ENCODE results near the gene GPBP1L1.

GPBP1L1 gene

DNA sequence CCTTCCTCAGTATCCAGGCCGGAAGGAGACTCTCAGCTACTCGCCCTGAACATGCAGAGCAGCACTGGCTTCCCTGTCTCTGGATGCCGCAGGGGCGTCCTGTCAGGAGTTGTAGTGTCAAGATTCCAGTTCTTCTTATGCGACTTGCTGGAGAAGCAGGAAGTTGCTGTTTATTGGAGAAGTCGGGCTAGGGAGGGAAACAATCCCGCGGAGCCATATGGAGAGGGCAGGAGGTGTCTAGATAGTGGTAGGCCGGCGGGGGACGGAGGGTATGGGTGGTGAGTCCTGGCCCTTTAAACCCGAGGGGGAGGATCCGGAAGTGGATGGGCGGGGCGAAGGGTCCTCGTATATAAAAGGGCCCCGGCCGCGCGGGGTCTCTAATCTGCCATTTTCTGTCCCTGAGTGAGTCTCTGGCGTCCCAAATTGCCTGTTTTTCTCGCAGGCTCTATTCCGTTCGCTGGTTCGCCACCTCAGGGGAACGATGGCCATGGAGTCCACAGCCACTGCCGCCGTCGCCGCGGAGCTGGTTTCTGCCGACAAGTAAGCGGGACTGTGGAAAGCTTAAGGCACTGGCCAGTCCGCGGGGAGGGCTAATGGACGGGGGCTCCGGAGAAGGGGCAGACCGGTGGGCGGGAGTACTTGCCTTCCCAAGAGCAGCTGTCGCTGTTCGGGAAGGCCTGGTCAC, 102.5 kb downstream of the GPBP1L1 start, which contains the start of gene NASP:
Gene NASP (plus strand): TSS at position 376 of the 685 bp plus-strand sequence. CDS start 106 bp downstream, at position 482.
- no peaks in the 10 kb centered on the region for H3K4me1 ChIP-seq (ENCODE audit: control insufficient read depth, insufficient read depth, low read length)
- no peaks in the 10 kb centered on the region for H3K9me3 ChIP-seq (ENCODE audit: control insufficient read depth, insufficient read depth, low read depth, low read length)
- H3K4me3 ChIP-seq (ENCODE audit: low read depth, low read length) = peak within 1 kb of the TSS; percentile 79
- H3K27ac ChIP-seq (ENCODE audit: extremely low read depth, low read depth, low read length) = peak within 1 kb of the TSS; percentile 90
- CTCF ChIA-PET = interaction anchor here (0.6 to 9.6 kb wide), 4 partner anchors 13 to 71 kb away, joined by 3 to 71 read pairs (median 4); no protein-coding TSS in a partner anchor
- POLR2A ChIA-PET = interaction anchor here (0.5 to 3.2 kb wide), 27 partner anchors 10 to 1231 kb away, joined by 3 to 56 read pairs (median 4); partner anchors contain the start of genes AKR1A1, CCDC163, GPBP1L1 and MMACHC
- H3K36me3 ChIP-seq (ENCODE audit: control insufficient read depth in 2 of 2, insufficient read depth in 1 of 2, low read length in 2 of 2) = peaks cover 0 to 19% of the 10 kb centered on the region in 2 experiments; a peak in 2 of 3 replicates
- TF ChIP-seq ZNF37A (tag by site-specific recombination; IDR thresholded peaks at IDR 0.05) = no peak
- TF ChIP-seq, protein P1, sequence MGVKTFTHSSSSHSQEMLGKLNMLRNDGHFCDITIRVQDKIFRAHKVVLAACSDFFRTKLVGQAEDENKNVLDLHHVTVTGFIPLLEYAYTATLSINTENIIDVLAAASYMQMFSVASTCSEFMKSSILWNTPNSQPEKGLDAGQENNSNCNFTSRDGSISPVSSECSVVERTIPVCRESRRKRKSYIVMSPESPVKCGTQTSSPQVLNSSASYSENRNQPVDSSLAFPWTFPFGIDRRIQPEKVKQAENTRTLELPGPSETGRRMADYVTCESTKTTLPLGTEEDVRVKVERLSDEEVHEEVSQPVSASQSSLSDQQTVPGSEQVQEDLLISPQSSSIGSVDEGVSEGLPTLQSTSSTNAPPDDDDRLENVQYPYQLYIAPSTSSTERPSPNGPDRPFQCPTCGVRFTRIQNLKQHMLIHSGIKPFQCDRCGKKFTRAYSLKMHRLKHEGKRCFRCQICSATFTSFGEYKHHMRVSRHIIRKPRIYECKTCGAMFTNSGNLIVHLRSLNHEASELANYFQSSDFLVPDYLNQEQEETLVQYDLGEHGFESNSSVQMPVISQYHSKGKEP (tag by site-specific recombination; IDR thresholded peaks at IDR 0.05) = no peak
- TF ChIP-seq ZNF521 (tag by site-specific recombination; IDR thresholded peaks at IDR 0.05) = no peak
- no peak for TF ChIP-seq ZNF555 (tag by site-specific recombination; conservative IDR thresholded peaks at IDR 0.05)
- TF ChIP-seq REPIN1 (tag by site-specific recombination; IDR thresholded peaks at IDR 0.05; ENCODE audit: low read depth) = 0 out of 2 replicates have a peak, but pooled peaks have one; percentile 24
- peak; percentile 80 for TF ChIP-seq SP2 (tag by site-specific recombination; IDR thresholded peaks at IDR 0.05)
- TF ChIP-seq AEBP2 (tag by site-specific recombination; IDR thresholded peaks at IDR 0.05; ENCODE audit: borderline replicate concordance) = no peak
- TF ChIP-seq, protein P2, sequence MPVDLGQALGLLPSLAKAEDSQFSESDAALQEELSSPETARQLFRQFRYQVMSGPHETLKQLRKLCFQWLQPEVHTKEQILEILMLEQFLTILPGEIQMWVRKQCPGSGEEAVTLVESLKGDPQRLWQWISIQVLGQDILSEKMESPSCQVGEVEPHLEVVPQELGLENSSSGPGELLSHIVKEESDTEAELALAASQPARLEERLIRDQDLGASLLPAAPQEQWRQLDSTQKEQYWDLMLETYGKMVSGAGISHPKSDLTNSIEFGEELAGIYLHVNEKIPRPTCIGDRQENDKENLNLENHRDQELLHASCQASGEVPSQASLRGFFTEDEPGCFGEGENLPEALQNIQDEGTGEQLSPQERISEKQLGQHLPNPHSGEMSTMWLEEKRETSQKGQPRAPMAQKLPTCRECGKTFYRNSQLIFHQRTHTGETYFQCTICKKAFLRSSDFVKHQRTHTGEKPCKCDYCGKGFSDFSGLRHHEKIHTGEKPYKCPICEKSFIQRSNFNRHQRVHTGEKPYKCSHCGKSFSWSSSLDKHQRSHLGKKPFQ (tag by site-specific recombination; IDR thresholded peaks at IDR 0.05) = no peak
- peak; percentile 40; the same call in 1 of the 2 replicates for TF ChIP-seq MYNN (tag by site-specific recombination; IDR thresholded peaks at IDR 0.05; ENCODE audit: borderline replicate concordance)
- TF ChIP-seq ZNF610 (tag by site-specific recombination; IDR thresholded peaks at IDR 0.05; ENCODE audit: borderline replicate concordance) = peak; percentile 54
- peak; percentile 97 for TF ChIP-seq ZNF501 (tag by site-specific recombination; IDR thresholded peaks at IDR 0.05)
- peak; percentile 86 for TF ChIP-seq YY2 (tag by site-specific recombination; IDR thresholded peaks at IDR 0.05)
- TF ChIP-seq PATZ1 (tag by site-specific recombination; IDR thresholded peaks at IDR 0.05) = peak; percentile 98
- no peak for TF ChIP-seq ZNF837 (tag by site-specific recombination; IDR thresholded peaks at IDR 0.05)
- TF ChIP-seq ZNF184 (tag by site-specific recombination; IDR thresholded peaks at IDR 0.05) = no peak
- no peak for TF ChIP-seq ZNF416 (tag by site-specific recombination; IDR thresholded peaks at IDR 0.05)
- TF ChIP-seq ZNF621 (tag by site-specific recombination; IDR thresholded peaks at IDR 0.05) = no peak
- TF ChIP-seq ZNF398 (tag by site-specific recombination; IDR thresholded peaks at IDR 0.05) = no peak
- TF ChIP-seq, protein P3, sequence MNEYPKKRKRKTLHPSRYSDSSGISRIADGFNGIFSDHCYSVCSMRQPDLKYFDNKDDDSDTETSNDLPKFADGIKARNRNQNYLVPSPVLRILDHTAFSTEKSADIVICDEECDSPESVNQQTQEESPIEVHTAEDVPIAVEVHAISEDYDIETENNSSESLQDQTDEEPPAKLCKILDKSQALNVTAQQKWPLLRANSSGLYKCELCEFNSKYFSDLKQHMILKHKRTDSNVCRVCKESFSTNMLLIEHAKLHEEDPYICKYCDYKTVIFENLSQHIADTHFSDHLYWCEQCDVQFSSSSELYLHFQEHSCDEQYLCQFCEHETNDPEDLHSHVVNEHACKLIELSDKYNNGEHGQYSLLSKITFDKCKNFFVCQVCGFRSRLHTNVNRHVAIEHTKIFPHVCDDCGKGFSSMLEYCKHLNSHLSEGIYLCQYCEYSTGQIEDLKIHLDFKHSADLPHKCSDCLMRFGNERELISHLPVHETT (tag by site-specific recombination; IDR thresholded peaks at IDR 0.05) = 0 out of 2 replicates have a peak, but pooled peaks have one; percentile 69
- no peak for TF ChIP-seq ZNF701 (tag by site-specific recombination; IDR thresholded peaks at IDR 0.05)
- TF ChIP-seq ZNF155 (tag by site-specific recombination; IDR thresholded peaks at IDR 0.05) = no peak
- TF ChIP-seq ZBTB10 (tag by site-specific recombination; IDR thresholded peaks at IDR 0.05) = 0 out of 2 replicates have a peak, but pooled peaks have one; percentile 56
- TF ChIP-seq ZBTB20 (tag by site-specific recombination; IDR thresholded peaks at IDR 0.05) = no peak

All from HEK293 (cell line).